ENCODE measurements around the gene CCL19. TPM values are rescaled to one million over a fixed set of nuclear protein-coding genes. Genes with fewer than 3 reads are reported as not detected.

CCL19 gene
- total RNA-seq, 1 experiment from 2014 or later, result not detected

DNA sequence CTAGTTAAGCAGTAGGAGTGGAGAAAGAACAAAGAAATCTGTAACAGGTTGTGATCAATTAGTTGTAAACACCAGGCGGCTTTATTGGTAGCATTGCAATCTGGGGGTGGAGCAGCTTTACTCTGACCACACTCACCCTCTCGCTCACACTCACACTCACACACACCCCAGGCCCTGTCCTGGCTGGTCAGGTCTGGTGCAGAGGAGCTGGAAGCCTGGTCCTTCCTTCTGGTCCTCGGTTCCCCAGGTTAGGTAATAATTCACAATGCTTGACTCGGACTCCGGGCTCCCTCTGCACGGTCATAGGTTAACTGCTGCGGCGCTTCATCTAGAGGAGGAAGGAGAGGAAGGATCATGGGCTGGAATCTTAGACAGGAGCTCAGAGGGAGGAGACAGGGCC, 1.6 kb downstream of the CCL19 start:
- no peaks in the 10 kb centered on the region for H3K9me2 ChIP-seq (ENCODE audit: insufficient read depth)
- no peaks in the 10 kb centered on the region for H3K36me3 ChIP-seq (ENCODE audit: control insufficient read depth in 1 of 2, insufficient read depth in 2 of 2, low read length in 2 of 2)
- no TSS peak for BruUV-seq (replicated peaks)
- intact Hi-C loops (cut with micrococcal nuclease), result no loop called here
- ATAC-seq, result no peak
- no peaks in the 10 kb centered on the region for H3K27me3 ChIP-seq (ENCODE audit: insufficient read depth, low read length)
- no peak overlapping the region for H3K9ac ChIP-seq (ENCODE audit: low read length)
- H3K9me3 ChIP-seq (ENCODE audit: control insufficient read depth in 1 of 2, insufficient read depth in 1 of 2, low read depth in 1 of 2, low read length in 2 of 2), result no peaks in the 10 kb centered on the region
- H3K4me2 ChIP-seq (ENCODE audit: low read length), result no peak overlapping the region
- no peak overlapping the region for H2AFZ ChIP-seq (ENCODE audit: low read depth, low read length, poor library complexity, severe bottlenecking)
- RAD21 ChIA-PET (ENCODE audit: low non-redundant PET in 1 of 2, low total read pairs in 2 of 2, uncharacterized antibody in 2 of 2, unreplicated experiment in 2 of 2), result no interaction called here
- H3K79me2 ChIP-seq (ENCODE audit: insufficient read depth, low read length), result no peaks in the 10 kb centered on the region
- H4K20me1 ChIP-seq (ENCODE audit: insufficient read depth), result no peaks in the 10 kb centered on the region
- no peak overlapping the region for H3K27ac ChIP-seq (ENCODE audit: low read depth, low read length)
- H3K4me3 ChIP-seq (replicated peaks in 1 of 2; ENCODE audit: low read depth in 1 of 2, low read length in 2 of 2), result no peak overlapping the region
- POLR2A ChIA-PET, result no interaction called here
- CTCF ChIA-PET, result interaction anchor here (1.6 kb wide), 1 partner anchor 13 kb away, joined by 7 read pairs; no protein-coding TSS in a partner anchor
- TF ChIP-seq RAD21 (IDR thresholded peaks at IDR 0.05; ENCODE audit: low read depth), result no peak
- no peak for TF ChIP-seq SIN3A (IDR thresholded peaks at IDR 0.05; ENCODE audit: low read depth)
- TF ChIP-seq FOSL1 (IDR thresholded peaks at IDR 0.05; ENCODE audit: low read depth), result no peak
- TF ChIP-seq POLR2A (IDR thresholded peaks at IDR 0.05; ENCODE audit: borderline replicate concordance, extremely low read depth, insufficient read depth, insufficient read length), result no peak
- no peak for TF ChIP-seq EZH2phosphoT487 (IDR thresholded peaks at IDR 0.05; ENCODE audit: borderline replicate concordance)
- TF ChIP-seq, protein P1, sequence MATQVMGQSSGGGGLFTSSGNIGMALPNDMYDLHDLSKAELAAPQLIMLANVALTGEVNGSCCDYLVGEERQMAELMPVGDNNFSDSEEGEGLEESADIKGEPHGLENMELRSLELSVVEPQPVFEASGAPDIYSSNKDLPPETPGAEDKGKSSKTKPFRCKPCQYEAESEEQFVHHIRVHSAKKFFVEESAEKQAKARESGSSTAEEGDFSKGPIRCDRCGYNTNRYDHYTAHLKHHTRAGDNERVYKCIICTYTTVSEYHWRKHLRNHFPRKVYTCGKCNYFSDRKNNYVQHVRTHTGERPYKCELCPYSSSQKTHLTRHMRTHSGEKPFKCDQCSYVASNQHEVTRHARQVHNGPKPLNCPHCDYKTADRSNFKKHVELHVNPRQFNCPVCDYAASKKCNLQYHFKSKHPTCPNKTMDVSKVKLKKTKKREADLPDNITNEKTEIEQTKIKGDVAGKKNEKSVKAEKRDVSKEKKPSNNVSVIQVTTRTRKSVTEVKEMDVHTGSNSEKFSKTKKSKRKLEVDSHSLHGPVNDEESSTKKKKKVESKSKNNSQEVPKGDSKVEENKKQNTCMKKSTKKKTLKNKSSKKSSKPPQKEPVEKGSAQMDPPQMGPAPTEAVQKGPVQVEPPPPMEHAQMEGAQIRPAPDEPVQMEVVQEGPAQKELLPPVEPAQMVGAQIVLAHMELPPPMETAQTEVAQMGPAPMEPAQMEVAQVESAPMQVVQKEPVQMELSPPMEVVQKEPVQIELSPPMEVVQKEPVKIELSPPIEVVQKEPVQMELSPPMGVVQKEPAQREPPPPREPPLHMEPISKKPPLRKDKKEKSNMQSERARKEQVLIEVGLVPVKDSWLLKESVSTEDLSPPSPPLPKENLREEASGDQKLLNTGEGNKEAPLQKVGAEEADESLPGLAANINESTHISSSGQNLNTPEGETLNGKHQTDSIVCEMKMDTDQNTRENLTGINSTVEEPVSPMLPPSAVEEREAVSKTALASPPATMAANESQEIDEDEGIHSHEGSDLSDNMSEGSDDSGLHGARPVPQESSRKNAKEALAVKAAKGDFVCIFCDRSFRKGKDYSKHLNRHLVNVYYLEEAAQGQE (IDR thresholded peaks at IDR 0.05; ENCODE audit: low read depth), result no peak
- no peak for TF ChIP-seq ZFX (IDR thresholded peaks at IDR 0.05)
- no peak for TF ChIP-seq MAX (IDR thresholded peaks at IDR 0.05)
- TF ChIP-seq YY1 (IDR thresholded peaks at IDR 0.05; ENCODE audit: extremely low read depth, insufficient replicate concordance, low read depth, low read length), result no peak
- TF ChIP-seq CEBPB (IDR thresholded peaks at IDR 0.05; ENCODE audit: low read depth), result no peak
- no peak for TF ChIP-seq TCF7L2 (IDR thresholded peaks at IDR 0.05; ENCODE audit: borderline replicate concordance, extremely low read depth, insufficient read depth, insufficient read length)
- no peak for TF ChIP-seq JUND (IDR thresholded peaks at IDR 0.05)
- no peaks in the 10 kb centered on the region for H3K4me1 ChIP-seq (ENCODE audit: control insufficient read depth in 1 of 2, insufficient read depth in 2 of 2, low read length in 2 of 2)
- DNase-seq (ENCODE audit: low read depth, low spot score), result no peak

Data from HCT116 (cell line).